Activated effector memory CD4-positive, alpha-beta T cell treated with Interleukin-2 at 50 U/mL for 16 hours (primary cell): ENCODE data around the gene NTM.

Experiments
- DNase-seq: peaks from one replicate; pipeline ENCODE4 v3.0.0-alpha.2; 2020

NTM gene

DNA sequence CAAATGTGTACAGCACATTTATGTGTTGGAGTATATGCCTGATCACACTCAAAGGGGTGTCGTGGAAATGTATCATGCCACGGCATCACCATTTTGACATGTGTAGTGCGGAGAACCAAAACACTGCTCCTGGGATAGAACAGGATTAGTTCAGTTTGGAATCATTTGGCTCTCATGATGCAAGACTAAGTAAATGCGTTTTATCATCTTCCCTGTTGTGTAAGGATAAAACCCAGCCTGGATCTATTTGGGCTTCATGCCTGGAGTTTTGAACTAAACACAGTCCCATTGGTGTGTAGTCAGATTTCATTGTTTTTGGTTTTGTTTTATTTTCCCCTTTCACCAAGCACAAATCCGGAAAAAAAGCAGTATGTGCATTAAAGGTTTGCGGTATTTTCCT is 574.3 kb downstream of the NTM start:
- no peak for DNase-seq

DNA sequence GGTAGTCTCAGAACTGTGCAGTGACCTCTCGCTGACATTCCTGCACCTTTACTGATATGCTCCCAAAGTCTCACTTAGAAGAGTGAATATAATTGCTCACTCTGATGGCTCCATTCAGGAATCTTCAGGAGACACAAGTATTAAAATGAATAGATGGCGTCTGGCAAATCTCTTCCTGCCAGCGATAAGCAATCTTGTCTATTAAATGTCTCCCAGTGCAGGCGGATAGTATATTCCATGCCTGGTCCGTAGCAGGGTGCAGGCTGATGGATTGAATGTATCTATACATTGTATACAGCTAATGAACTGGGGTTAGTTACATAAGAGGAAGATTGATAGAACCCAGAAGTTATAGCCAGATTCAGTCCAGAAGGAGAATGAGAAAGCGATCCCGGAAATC is 575.3 kb downstream of the NTM start:
- no peak for DNase-seq

DNA sequence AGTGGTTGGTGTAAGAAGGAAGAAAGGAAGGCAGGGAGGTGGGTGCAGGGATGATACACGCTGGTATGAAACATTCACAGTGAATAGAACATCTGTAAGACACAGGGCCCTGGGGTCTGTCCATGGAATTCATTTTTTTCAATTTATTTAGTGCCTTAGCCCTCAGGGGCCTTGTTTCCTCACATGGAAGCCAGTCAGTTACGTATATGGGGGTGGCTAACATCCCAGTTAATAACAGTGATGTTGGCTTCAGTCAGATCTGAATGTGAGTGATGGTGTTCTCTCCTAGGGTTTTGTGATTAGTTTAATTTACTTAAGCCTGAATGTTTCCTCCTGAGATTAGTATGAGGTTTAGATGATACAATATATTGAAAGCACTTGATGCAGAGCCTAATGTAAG is 577.1 kb downstream of the NTM start:
- DNase-seq, result no peak

DNA sequence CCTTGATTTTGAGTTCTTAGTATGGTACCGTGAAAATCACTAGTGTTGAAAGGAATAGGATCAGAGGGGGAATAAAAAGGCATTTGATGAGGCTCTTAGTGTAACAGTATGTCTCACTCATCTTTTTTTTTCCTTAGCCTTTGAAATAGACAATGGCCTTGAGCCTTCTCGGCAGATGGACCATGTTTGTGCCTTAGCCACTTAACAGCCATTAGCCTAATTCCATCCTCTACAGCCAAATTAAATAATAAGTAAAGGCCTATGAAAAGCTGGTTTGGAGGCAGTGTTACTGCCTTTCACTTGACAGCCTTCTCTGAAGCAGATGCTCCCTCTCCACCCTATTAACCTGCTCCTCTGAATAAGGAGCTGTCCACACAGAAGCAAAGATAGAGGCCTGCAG is 580.7 kb downstream of the NTM start:
- DNase-seq, result no peak

DNA sequence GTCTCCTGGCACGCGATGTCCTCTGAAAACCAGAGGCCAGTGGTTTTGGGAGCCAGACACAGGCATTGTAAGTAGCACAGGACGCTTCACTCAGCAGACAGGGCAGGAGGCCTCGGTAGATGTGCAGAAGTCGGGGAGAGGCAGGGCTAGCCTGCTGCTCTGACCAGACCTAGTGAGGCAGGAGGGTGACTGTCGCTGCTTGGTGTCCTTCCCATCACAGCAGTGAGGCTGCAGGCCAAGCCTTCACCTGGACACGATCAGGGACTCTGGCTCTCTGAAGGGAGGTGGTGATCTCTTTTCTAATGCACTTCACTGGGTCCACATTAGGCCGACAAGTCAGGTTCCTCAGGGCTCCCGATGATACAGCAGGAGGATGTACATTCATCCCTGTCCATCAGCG is 583.7 kb downstream of the NTM start:
- DNase-seq, result no peak

DNA sequence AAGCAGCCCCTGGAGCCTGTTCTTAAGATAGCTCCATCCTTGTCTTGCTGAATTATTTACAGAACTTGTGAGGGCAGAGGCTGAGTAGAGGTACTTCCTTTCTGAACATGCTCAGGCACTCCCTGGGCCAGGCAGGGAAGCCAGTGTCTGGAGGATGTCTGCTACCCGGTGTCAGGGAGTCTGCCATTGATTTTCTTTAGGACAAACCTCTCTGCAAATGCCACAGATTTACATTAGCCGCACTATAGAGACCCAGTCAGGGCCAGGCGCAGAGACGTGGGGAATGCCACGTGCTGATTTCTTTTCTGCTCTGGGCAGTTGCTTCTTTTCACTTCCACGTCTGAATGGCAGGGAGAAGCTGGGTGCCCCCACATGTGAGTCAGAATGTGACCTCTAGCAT is 585.5 kb downstream of the NTM start:
- DNase-seq, result no peak

DNA sequence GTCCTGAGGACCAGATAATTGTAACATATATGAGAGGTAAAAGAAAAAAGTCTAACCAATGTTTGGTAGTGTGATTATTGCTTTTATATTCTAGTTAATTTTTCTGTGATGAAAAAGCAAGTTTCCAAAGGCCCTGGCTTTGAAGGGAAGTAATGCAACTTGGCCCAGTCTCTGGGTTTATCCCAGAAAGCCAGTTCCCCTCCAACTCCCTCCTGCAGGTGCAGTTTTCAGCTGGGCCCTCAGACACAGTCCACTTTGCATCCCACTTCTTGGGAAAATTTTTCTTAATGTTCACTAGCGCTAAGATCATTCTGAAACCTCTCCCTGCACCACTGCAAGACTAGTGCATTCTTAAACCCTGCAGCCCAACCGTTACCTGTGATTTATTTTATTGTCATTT is 586.8 kb downstream of the NTM start:
- no peak for DNase-seq

DNA sequence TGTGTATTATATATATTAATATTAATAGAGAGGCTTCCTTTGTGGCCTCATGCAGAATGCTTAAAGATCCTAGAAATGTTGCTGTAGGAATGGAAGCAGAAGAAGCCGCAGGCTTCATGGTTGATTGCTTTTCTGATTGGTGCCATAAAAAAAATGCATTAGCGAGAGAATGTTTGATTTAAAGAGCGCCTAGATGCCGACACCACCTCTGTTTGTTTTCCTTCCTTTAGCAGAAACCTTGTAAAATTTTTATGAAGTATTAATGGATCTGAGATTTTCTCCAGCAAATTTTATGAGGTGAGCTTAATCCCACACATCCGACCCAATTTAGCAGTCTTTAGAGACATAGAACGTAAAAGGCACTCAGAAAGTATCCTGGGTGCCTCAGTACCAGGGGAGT is 587.5 kb downstream of the NTM start:
- no peak for DNase-seq

DNA sequence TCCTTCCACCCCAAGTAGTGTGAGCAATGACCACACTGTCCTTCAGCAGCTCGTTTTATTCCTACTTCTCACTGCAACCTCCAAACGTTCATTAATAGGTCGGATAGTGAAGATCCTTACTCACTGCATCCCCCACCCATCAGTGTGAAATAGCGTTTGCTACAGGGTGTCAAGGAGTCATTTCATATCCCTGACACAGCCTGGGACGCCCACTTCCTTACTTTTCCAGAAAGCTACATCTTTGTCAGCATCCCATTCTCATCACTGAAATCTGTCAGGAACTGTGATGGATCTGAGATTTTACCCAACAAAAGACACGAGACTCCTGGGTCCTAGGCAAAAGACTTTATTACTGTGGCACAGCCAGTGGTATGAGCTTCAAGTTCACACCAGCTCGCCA is 592.4 kb downstream of the NTM start:
- no peak for DNase-seq

DNA sequence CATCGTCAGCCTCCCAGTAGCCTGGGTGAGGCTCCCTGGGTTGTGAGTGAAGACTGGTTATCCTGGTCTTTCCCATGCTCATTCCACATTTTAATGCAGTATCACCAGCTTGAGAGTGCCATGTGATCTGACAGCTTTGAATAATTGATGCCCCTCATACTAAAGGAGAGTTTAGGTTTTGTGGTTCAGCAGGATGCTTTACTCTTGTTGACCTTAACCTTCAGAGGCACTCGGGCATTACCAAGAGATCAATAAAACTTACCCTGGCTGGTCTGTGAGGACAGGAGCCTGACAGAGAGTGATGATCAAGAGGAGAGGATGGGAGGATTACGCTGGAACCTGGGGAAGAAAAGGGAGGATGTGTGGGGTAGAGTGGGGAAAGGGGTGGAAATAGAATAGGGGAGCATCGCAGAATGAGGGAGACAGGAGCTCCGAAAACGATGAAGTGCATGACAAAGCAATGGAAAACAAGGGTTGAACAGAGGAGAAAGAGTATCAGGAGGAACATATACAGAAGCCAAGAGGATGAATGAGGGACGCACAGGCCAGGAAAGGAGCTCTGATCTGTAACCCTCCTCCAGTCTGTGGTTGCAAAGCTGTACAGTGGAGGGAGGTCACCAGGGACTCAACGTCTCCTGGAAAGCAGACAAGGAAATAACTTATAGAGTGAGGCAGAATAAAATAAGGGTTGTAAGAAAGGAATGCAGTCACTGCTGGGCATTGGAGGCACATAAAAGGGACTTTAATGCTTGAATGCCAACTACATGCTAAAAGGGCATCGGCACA is 594.5 kb downstream of the NTM start:
- DNase-seq, result no peak

DNA sequence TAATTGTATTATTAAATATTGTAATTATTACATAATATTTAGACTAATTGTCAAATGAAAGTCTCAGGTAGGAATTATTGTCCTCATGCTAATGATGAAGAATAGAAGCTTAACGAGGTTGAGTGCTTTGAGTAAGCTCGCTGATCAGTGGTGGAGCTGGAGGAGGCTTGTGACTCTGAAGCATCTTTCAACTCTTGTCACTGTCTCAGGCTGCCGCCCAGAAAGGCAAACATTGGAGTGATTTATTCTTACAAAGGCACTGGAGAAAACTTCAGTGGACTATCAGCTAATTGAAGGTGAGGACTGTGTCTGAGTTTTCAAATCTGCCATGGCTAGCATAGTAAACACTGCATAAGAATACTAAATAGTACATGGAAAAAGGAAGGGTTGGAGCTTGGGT is 595.1 kb downstream of the NTM start:
- DNase-seq, result no peak

DNA sequence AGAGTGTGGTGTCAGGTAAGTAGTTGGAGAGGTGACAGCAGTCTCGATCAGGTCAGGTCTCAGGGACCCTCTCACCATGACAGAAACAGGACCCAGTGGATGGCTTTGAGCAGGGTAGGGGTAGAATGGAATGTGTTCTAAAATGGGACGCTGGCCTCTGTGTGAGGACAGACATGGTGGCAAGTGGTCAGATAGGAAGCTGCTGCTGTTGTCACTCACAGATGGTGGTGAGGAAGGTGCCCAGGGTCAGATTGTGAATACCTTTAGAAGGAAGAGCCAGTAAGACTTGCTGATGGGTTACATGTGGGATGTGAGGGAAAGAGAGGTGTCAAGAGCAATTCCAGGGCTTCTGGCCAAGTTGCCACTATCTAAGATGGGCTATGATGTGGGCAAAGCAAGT is 596.3 kb downstream of the NTM start:
- no peak for DNase-seq

DNA sequence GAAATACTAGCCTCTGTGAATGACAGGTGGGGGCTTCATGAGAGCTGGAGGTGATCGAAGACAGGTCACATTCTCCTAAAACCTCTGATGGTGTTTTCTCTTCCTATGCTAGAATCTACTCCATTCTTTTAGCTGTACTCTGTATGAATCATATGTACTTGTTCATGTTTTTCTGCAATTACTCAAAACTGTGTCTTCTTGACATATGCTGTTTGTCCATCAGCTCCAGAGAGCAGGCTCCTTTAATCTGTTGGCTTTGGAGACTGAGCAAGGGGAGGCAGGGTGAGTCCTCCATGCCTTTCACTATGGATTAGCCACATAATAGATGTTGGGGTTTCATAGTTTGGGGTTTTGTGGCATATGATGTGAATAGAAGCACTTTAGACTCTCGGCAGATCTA is 598.8 kb downstream of the NTM start:
- no peak for DNase-seq

DNA sequence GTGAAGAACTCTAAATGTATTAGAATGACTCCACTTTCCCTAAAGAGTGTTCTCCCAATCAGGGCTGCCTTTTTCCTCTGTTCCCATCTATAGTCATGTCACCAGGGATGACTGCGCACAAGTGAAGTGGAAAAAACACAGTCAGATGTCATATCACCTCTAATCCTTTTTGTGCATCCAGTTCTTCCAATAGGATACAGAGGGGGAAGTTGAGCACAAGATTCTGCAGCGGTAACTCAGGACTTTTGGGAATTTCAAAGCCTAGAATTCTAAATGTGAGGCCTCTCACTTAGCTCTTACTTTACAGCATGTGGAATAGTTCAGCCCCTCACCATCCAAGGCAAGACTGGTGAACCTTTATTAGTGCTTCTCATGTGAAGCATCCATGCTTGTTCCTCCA is 602.6 kb downstream of the NTM start:
- no peak for DNase-seq

DNA sequence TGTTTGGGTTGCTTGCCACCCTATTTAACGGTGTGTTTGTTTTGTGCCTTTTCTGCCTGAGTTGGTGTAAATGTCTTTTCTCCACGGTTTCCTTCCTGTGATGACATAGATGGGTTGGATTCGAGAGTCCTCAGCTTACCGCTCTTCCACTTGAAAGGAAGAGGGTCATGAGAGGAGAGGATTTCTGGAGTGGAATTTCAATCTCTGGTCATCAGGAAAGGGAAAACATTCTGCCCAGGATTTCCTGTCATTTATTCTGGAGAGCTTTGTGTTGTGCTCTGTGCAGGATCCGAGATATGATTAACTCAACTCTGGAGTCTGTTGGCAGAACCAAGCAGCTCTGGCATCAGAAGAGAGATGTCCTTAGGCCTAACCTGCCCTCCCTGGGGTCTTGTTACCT is 605.2 kb downstream of the NTM start:
- no peak for DNase-seq

DNA sequence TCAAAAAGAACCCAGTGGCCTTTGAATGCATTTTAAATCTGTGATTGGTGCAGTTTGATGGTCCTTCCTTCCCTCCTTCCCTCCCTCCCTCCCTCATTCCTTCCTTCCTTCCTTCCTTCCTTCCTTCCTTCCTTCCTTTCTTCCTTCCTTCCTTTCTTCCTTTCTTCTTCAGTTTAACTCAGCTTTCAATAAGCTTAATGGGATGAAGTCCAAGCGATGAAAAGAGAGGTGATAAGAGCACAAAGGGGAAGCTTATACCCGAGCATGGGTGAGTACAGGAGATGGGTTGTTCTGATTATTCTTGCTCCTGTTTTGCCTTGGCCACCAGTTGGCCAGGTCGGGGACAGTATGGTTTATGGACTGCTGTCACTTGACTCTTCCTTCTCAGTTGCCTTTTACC is 605.6 kb downstream of the NTM start:
- DNase-seq, result no peak

DNA sequence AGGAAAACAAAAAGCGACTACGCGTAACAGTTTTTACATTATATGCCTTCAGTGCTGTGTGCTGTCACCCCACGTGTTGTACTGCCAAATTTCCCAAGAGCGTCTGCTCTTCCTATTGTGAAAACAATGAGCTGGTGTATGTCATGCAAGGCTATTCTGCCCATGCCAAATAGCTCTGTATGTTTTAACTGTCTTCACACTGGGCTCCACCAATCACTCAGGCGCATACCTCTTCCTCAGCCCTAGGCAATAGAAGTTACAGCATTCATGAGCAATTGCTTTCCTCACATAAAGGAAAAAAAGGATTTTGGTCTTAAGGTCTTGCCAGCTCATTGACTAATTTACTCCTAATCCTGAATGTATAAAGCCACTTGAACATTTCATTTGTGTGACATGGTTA is 606.8 kb downstream of the NTM start:
- DNase-seq, result no peak

DNA sequence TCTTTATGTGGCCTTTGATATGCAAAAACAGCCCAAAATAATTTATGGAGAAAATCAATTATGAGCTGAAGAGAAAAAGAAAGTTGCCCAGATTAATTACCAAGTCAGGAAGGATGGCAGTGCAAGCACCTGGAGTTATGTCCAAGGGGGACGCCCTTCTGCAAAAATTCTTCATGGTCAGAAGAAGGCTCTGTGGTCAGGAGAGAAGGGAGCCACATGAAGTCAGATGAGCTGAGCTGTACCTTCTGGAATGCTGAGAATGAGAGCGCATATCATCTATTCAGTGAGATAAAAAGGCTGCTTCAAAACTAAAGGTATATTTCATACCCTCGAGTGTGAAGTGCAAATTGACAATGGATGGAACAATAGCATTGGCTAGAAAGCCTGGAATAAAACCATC is 607.4 kb downstream of the NTM start:
- no peak for DNase-seq

DNA sequence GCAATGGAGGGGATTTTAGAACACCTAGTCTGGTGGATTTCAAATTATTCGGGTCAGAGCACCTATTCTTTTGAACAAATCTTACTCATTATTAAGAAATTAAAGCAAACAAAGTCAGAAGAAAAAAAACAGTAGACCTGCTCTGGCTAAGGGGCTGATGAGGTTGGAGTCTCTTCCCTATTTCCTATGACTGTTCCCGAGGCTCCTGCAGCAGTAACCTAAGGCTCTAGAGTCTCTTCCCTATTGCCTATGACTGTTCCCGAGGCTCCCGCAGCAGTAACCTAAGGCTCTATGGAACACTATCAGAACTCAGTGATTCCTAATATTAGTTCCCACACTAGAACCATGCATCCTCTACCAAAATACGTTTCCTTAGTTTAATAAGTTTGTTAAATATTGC is 607.9 kb downstream of the NTM start:
- no peak for DNase-seq

DNA sequence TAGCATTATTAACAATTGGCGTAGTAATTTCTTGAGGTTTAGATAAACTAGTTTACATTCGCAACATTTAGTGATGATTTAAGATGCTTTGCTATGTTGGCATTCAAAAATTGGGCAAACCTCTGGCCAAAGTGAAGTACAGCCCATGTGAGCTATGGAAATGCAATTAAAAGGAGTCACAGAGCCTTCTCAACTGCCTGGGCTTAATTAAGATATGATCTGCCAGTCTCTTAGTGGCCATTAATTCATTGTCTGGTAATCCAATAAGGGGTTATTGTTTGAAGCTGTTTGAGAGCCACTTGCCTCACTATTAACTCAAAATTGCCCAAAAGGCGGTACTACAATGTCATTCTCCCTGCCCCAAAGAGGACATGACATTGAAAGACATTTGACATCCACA is 608.9 kb downstream of the NTM start:
- DNase-seq, result no peak

DNA sequence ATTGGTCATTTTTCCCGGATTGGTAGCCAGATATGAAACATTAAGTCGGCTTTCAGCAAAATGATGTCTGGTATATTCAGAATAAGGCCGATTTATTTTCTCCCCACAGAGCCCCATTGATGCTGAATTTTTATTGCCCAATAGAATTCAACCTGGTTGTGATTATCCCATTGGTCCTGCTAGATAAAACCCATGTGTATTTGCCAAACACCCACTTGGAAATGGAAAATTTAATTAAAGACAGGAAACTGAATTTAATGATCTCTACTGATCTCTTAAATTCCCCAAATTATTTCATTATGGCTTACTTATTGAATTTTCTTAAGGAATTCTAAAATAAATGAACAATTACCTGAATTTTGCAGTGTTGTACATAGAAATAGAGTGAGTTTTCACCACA is 609.8 kb downstream of the NTM start:
- no peak for DNase-seq

DNA sequence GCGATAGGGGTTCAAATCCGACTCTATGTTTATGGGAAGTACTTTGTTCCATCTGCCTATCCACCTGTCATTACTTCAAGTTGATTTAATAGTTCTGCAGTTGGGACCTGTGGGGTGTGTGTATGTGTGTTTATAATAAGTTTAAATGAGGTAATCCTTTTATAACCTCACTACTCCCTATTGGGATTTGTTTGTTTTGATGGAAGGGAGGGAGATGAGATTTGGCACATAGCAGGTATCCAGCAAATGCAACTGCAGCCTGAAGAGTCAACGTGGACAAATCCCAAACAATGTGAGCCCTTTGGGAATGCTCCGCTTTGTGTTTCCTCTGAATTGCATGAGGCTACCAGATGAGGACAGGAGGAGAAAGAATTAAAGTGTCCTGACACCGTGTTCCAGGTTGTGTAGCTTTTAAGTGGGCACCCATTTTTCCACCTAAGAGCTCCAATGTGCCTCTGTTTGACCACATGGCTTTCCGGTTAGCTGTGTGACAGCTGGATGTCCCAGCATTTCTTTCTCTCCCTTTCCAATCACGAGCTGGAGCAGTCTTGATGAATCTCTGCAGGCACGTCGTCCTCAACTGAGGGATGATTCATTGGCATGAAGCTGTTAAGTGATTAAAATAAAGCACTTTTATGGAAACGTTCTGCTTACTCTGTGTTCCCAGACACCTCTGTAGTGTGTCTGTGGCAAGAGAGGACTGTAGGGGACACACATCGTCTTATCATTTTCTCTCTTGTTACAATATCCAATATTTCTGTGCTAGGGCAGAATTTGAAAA is 610.7 kb downstream of the NTM start:
- no peak for DNase-seq

DNA sequence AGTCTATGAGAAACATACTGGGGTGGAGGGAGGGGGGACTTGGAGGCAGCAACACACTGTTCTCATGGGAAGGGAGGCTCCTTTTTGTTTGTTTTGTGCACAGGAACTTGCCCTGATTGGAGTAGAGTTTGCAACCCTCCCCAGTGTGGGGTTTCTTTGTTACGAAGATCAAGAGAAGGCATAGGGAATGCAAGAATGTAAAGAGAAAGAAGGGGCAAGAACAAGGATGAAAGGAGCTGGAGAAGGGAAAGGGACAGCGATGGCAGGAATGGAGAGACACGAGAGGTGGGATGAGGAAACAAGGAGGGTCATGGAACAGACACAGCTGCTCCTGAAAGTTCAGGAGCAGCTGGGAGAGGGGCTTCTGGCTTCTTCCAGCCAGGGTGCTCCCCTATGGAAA is 611.7 kb downstream of the NTM start:
- no peak for DNase-seq

DNA sequence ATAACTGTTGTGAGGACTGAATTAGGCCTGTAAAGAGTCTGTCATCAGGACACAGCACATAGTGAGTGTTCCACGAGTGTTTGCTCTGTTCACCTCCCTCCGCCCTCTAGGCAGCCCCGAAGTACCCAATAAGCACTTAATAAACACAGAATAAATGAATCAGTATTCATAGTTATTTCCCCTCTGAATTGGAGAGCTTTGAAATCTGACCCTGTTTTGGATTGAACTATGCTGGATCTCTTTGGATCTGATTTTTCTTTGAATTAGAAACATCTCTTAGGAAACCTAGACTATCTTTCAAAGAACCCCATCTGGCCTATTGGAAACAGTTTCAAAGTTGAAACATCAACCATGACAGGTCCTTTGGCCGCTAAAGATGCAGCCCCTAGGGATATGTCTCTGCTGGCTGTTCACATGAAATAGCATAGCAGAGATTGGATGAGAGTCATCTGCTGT is 615.5 kb downstream of the NTM start:
- DNase-seq, result no peak

DNA sequence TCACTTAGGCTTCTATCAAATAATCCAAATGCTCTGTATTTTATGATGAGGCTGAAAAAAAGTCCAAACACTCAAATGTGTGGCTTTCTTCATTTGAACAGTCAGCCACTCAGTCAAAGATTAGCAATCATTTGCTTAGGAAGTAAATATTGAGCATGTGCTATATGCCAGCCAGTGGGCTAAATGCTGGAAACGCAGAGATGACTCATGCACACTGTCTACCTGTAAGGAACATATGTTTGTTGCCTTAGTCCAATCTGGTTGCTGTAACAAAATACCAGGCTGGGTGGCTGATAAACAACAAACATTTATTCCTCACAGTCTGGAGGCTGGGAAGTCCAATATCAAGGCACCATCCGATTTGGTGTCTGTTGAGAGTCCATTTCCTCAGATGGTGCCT is 617.3 kb downstream of the NTM start:
- no peak for DNase-seq
